Measurements from ENCODE around the gene PLXNA4.

Gene PLXNA4

GRCh38 chr7:132495936-132496335 lies 80.3 kb downstream of the PLXNA4 start:
- Mint-ChIP-seq H3K9me3 (no peaks in the 10 kb centered on the region), H3K36me3 (no peaks in the 10 kb centered on the region), H3K4me3 (no peak overlapping the region), H3K27me3 (peaks cover 19% of the 10 kb centered on the region), H3K4me1 (no peaks in the 10 kb centered on the region), H3K27ac (no peak overlapping the region)
- ATAC-seq, result no peak

- Mint-ChIP-seq H3K27ac (no peak overlapping the region), H3K4me1 (no peaks in the 10 kb centered on the region), H3K36me3 (no peaks in the 10 kb centered on the region), H3K9me3 (no peaks in the 10 kb centered on the region), H3K27me3 (peaks cover 12% of the 10 kb centered on the region), H3K4me3 (no peak overlapping the region)
- ATAC-seq, result no peak
Observed at GRCh38 chr7:132494474-132494873, 81.8 kb downstream of the PLXNA4 start.

- H3K27me3 Mint-ChIP-seq, result peaks cover 12% of the 10 kb centered on the region
- ATAC-seq, result no peak
- H3K4me1 Mint-ChIP-seq, result no peaks in the 10 kb centered on the region
- H3K9me3 Mint-ChIP-seq, result no peaks in the 10 kb centered on the region
- no peaks in the 10 kb centered on the region for H3K36me3 Mint-ChIP-seq
- no peak overlapping the region for H3K4me3 Mint-ChIP-seq
- no peak overlapping the region for H3K27ac Mint-ChIP-seq
Observed at GRCh38 chr7:132492823-132493445, 83.3 kb downstream of the PLXNA4 start.

DNA sequence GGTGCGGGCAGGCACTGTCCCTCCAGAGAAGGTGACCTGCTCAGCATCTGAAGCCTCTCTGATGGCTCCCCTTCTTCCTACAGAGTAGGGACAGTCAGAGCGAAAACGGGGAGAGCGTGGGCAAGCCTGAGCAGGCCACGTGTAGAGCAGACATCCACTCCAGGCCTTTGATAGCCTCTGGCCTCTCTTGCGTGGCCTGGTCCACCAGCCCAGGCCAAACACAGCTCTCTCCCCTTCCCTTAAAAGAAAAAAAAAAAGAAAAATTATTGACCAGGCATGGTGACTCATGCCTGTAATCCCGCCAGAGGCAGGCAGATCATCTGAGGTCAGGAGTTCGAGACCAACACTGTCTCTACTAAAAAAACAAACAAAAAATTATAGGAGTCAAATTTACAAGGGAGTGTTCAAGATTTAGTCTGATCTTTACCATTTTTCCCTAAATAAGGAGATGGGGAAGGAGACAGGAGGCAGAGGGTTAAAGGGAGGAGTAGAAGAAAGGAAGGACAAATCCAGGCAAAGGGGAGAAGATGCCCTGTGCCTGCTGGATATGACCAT lies 84.8 kb downstream of the PLXNA4 start:
- Mint-ChIP-seq H3K9me3 (no peaks in the 10 kb centered on the region), H3K36me3 (no peaks in the 10 kb centered on the region), H3K4me3 (no peak overlapping the region), H3K27me3 (peaks cover 12% of the 10 kb centered on the region), H3K4me1 (no peaks in the 10 kb centered on the region), H3K27ac (no peak overlapping the region)
- no peak for ATAC-seq

DNA sequence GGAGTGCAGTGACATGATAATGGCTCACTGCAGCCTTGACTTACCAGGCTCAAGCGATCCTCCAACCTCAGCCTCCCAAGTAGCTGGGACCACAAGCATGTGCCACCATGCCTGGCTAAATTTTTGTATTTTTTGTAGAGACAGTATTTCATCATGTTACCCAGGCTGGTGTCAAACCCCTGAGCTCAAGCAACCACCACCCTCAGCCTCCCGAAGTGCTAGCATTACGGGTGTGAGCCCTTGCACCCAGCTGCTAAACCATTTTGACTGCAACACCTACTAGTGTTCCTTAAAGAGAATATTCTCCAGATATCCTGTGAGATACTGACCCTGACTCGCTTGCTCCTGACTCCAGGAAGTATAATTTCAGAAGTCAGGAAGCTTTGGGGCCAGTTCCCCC lies 85.8 kb downstream of the PLXNA4 start:
- no peak overlapping the region for H3K27ac Mint-ChIP-seq
- no peaks in the 10 kb centered on the region for H3K36me3 Mint-ChIP-seq
- no peak overlapping the region for H3K4me3 Mint-ChIP-seq
- no peaks in the 10 kb centered on the region for H3K4me1 Mint-ChIP-seq
- peaks cover 9% of the 10 kb centered on the region for H3K27me3 Mint-ChIP-seq
- no peak for ATAC-seq
- no peaks in the 10 kb centered on the region for H3K9me3 Mint-ChIP-seq

DNA sequence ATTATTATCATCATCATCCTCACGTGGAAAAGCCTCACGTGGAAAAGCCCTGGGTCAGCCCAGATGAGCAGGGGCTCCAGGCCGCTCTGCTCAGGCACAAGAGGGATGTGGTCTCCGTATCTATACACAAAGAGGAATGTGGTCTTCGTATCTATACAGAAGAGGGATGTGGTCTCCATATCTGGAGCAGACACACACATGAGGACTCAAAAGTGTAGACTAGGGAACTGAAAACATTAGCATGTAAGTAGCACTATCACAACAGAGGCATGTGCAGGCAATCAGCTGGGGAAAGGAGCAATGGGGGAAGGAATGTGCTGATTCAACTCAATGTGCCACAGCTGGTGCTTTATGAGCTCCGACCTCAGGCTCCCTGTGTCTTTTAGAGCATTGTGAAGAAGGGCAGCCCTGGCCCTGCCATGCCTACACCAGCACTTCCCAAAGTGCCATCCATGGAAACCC lies 86.5 kb downstream of the PLXNA4 start:
- Mint-ChIP-seq H3K4me1 (no peaks in the 10 kb centered on the region), H3K4me3 (no peak overlapping the region), H3K27me3 (peaks cover 2% of the 10 kb centered on the region), H3K9me3 (no peaks in the 10 kb centered on the region), H3K27ac (no peak overlapping the region), H3K36me3 (no peaks in the 10 kb centered on the region)
- no peak for ATAC-seq

GRCh38 chr7:132488634-132489302 lies 87.5 kb downstream of the PLXNA4 start:
- no peak for ATAC-seq
- H3K27me3 Mint-ChIP-seq, result no peaks in the 10 kb centered on the region
- H3K27ac Mint-ChIP-seq, result no peak overlapping the region
- no peaks in the 10 kb centered on the region for H3K9me3 Mint-ChIP-seq
- no peak overlapping the region for H3K4me3 Mint-ChIP-seq
- H3K4me1 Mint-ChIP-seq, result no peaks in the 10 kb centered on the region
- no peaks in the 10 kb centered on the region for H3K36me3 Mint-ChIP-seq

GRCh38 chr7:132486274-132486610 lies 90.0 kb downstream of the PLXNA4 start:
- Mint-ChIP-seq H3K36me3 (no peaks in the 10 kb centered on the region), H3K27ac (no peak overlapping the region), H3K27me3 (no peaks in the 10 kb centered on the region), H3K4me3 (no peak overlapping the region), H3K4me1 (no peaks in the 10 kb centered on the region), H3K9me3 (no peaks in the 10 kb centered on the region)
- ATAC-seq, result no peak

DNA sequence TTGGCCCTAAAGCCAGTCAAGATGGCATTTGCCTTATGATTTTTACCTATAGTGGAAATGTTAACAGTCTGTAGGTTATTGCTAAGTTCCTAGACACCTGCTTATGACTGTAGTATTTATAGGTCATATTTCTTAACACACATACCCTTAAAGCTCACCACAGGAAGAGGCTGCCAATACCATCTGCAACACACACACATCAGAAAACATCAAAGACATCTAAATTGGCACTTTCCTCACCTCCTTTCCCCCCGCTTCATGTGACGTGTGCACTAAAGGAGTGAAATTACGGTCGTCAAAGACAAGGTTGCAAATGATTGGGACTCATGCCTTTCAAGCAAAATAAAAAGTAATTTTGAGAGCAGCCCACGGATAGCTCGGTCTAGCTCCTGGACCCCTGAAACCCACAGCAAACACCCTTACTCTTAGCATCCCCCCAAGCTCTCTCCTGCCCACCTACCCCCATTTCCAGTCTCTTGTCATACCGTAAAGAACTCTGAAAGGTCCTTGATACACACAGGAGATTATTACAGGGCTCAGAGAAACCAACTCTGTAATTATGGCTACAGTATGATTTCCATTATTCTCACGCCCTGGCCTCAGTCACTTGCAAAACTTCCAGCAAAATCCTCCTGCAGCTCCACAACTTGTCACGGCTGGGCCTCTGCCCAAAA lies 90.5 kb downstream of the PLXNA4 start:
- no peaks in the 10 kb centered on the region for H3K27me3 Mint-ChIP-seq
- no peak overlapping the region for H3K27ac Mint-ChIP-seq
- H3K9me3 Mint-ChIP-seq, result no peaks in the 10 kb centered on the region
- ATAC-seq, result no peak
- no peaks in the 10 kb centered on the region for H3K4me1 Mint-ChIP-seq
- H3K36me3 Mint-ChIP-seq, result no peaks in the 10 kb centered on the region
- no peak overlapping the region for H3K4me3 Mint-ChIP-seq

- Mint-ChIP-seq H3K9me3 (no peaks in the 10 kb centered on the region), H3K27ac (no peak overlapping the region), H3K4me1 (no peaks in the 10 kb centered on the region), H3K36me3 (no peaks in the 10 kb centered on the region), H3K27me3 (no peaks in the 10 kb centered on the region), H3K4me3 (no peak overlapping the region)
- ATAC-seq, result no peak
Observed at GRCh38 chr7:132485136-132485535, 91.1 kb downstream of the PLXNA4 start.

DNA sequence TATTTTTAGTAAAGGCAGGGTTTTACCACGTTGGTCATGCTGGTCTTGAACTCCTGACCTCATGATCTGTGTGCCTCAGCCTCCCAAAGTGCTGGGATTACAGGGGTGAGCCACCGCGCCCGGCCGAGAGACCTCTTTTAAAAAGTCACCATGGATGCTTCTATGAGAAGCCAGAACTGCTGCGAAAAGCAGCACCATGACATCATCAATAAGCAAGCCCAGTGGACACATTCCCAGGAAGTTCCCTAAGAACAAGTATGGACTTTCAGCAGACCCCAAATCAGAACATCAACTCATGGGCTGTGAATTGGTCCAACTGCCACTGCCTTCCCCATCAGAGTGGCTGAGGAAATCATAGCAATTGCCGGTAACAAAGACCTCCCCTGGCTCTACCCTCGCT lies 93.4 kb downstream of the PLXNA4 start:
- no peak overlapping the region for H3K27ac Mint-ChIP-seq
- no peak for ATAC-seq
- no peaks in the 10 kb centered on the region for H3K27me3 Mint-ChIP-seq
- H3K4me3 Mint-ChIP-seq, result no peak overlapping the region
- H3K9me3 Mint-ChIP-seq, result no peaks in the 10 kb centered on the region
- H3K4me1 Mint-ChIP-seq, result no peaks in the 10 kb centered on the region
- H3K36me3 Mint-ChIP-seq, result no peaks in the 10 kb centered on the region

DNA sequence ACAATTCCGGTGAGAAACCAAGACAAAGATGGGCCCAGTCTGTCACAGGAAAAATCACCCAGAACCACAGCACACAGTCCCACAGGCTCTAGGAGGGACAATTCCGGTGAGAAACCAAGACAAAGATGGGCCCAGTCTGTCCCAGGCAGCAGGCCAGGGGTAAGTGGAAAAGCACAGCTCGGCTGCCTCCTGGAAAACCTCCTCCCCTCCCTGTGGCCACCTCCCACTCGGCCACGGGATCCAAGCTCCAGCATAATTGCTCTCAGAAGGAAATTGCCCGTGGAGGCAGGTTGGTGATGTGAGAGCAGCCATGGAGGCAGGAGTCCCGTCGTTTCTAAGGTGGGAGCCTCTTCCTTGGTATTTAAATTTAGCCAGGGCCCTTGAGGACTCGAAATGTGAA lies 95.7 kb downstream of the PLXNA4 start:
- ATAC-seq, result no peak
- H3K4me3 Mint-ChIP-seq, result no peak overlapping the region
- H3K9me3 Mint-ChIP-seq, result no peaks in the 10 kb centered on the region
- H3K27me3 Mint-ChIP-seq, result no peaks in the 10 kb centered on the region
- H3K4me1 Mint-ChIP-seq, result no peaks in the 10 kb centered on the region
- no peaks in the 10 kb centered on the region for H3K36me3 Mint-ChIP-seq
- no peak overlapping the region for H3K27ac Mint-ChIP-seq

GRCh38 chr7:132476541-132476940 lies 99.7 kb downstream of the PLXNA4 start:
- Mint-ChIP-seq H3K4me3 (no peak overlapping the region), H3K36me3 (no peaks in the 10 kb centered on the region), H3K27me3 (peaks cover 25% of the 10 kb centered on the region), H3K27ac (no peak overlapping the region), H3K9me3 (no peaks in the 10 kb centered on the region), H3K4me1 (no peaks in the 10 kb centered on the region)
- ATAC-seq, result no peak

GRCh38 chr7:132475669-132476116 lies 100.6 kb downstream of the PLXNA4 start:
- H3K36me3 Mint-ChIP-seq, result no peaks in the 10 kb centered on the region
- no peak overlapping the region for H3K27ac Mint-ChIP-seq
- no peak overlapping the region for H3K4me3 Mint-ChIP-seq
- no peaks in the 10 kb centered on the region for H3K4me1 Mint-ChIP-seq
- no peak for ATAC-seq
- H3K27me3 Mint-ChIP-seq, result peaks cover 33% of the 10 kb centered on the region
- H3K9me3 Mint-ChIP-seq, result no peaks in the 10 kb centered on the region

DNA sequence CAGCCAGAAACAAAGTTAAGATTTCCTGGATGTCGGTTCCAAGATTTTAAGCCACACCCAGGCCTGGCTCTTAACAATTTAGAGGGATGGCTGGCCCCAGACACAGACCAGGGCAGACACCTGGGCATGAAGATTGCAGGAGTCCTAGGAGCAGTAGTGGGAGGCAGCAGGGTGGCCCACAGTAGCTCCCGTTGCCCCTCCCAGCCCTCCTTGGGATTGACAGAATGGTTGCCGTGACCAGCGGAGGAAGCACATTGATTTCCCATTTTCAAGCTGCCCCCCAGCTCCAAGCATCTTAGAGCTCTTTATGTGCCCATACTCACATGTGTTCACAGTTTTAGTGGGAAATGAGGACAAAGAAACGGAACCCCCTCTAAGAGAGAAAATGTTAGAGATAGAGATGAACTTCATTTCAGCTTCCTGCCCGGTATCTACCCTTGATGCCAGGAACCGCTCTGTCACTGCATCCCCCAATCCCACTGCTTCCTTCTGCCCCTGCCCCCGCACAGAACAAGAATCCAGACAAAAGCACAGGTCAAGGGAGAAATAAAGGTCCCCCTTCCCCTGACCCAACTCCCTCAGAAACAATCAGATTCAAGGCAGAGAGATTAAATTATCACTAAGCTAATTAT lies 101.1 kb downstream of the PLXNA4 start:
- Mint-ChIP-seq H3K4me3 (no peak overlapping the region), H3K36me3 (no peaks in the 10 kb centered on the region), H3K4me1 (no peaks in the 10 kb centered on the region), H3K27ac (no peak overlapping the region), H3K9me3 (no peaks in the 10 kb centered on the region), H3K27me3 (peaks cover 38% of the 10 kb centered on the region)
- ATAC-seq, result no peak

Measured in stimulated activated memory B cell treated with anti-CD40 and anti-IgM and Interleukin-4, amounts not matched to agents 10 μg/mL and 1 μg/mL and 100 μg/mL, for 72 hours (primary cell).